Trophoblast cell (in vitro differentiated cells and primary cell): ENCODE measurements around the gene MYOC.

ENCODE experiments used
- DNase-seq, 2 donors: peaks; one replicate each; pipeline ENCODE4 v3.0.0-alpha.2; 2016
- H2AFZ ChIP-seq: 2 replicates; pipeline ENCODE4 v1.6.1; 2013; ENCODE audit warnings: low read length, moderate library complexity, mild to moderate bottlenecking; ENCODE audit not compliant: insufficient read depth, poor library complexity
- H2AK5ac ChIP-seq: 2 replicates; pipeline ENCODE4 v1.6.1; 2013; ENCODE audit warnings: mild to moderate bottlenecking, low read length
- H2BK120ac ChIP-seq: 2 replicates; pipeline ENCODE4 v1.6.1; 2013; ENCODE audit warnings: low read length, mild to moderate bottlenecking, moderate library complexity; ENCODE audit not compliant: insufficient read depth, poor library complexity
- H2BK12ac ChIP-seq: 2 replicates; pipeline ENCODE4 v1.6.1; 2013; ENCODE audit warnings: mild to moderate bottlenecking, low read length, moderate library complexity
- H2BK5ac ChIP-seq: 2 replicates; pipeline ENCODE4 v1.6.1; 2013; ENCODE audit warnings: low read length, low read depth, moderate library complexity, mild to moderate bottlenecking; ENCODE audit not compliant: poor library complexity
- H3K14ac ChIP-seq: 2 replicates; pipeline ENCODE4 v1.6.1; 2013; ENCODE audit warnings: mild to moderate bottlenecking, low read length
- H3K18ac ChIP-seq: 2 replicates; pipeline ENCODE4 v1.6.1; 2013; ENCODE audit warnings: mild to moderate bottlenecking, low read length
- H3K23ac ChIP-seq: 2 replicates; pipeline ENCODE4 v1.6.1; 2013; ENCODE audit warnings: low read length
- H3K27ac ChIP-seq: 2 replicates; pipeline ENCODE4 v1.5.1; 2013; ENCODE audit warnings: low read depth, mild to moderate bottlenecking, inconsistent platforms, low read length, moderate library complexity
- H3K27me3 ChIP-seq: 2 replicates; pipeline ENCODE4 v1.6.1; 2013; ENCODE audit warnings: inconsistent platforms, mild to moderate bottlenecking, low read length, moderate library complexity; ENCODE audit not compliant: insufficient read depth
- H3K36me3 ChIP-seq, 2 experiments: 1 replicate in 1 of 2; 2 replicates in 1 of 2; pipeline ENCODE4 v1.6.1; 2013; ENCODE audit warnings: low read length in 2 of 2, mild to moderate bottlenecking in 2 of 2, moderate library complexity in 1 of 2; ENCODE audit not compliant: insufficient read depth in 2 of 2, control insufficient read depth in 1 of 2
- H3K4ac ChIP-seq: 2 replicates; pipeline ENCODE4 v1.6.1; 2013; ENCODE audit warnings: low read depth, mild to moderate bottlenecking, low read length, moderate library complexity
- H3K4me1 ChIP-seq, 2 experiments: 1 replicate in 1 of 2; 2 replicates in 1 of 2; pipeline ENCODE4 v1.6.1; 2013; ENCODE audit warnings: low read length in 2 of 2, mild to moderate bottlenecking in 2 of 2, moderate library complexity in 1 of 2; ENCODE audit not compliant: insufficient read depth in 2 of 2, control insufficient read depth in 1 of 2
- H3K4me2 ChIP-seq: 2 replicates; pipeline ENCODE4 v1.6.1; 2013; ENCODE audit warnings: inconsistent platforms, mild to moderate bottlenecking, low read length, moderate library complexity
- H3K4me3 ChIP-seq: 2 replicates; pipeline ENCODE4 v1.5.1; 2013; ENCODE audit warnings: mild to moderate bottlenecking, low read depth, low read length, inconsistent platforms
- H3K79me1 ChIP-seq: one replicate; pipeline ENCODE4 v1.6.1; 2013; ENCODE audit warnings: low read length
- H3K79me2 ChIP-seq: 2 replicates; pipeline ENCODE4 v1.6.1; 2013; ENCODE audit warnings: low read length, mild to moderate bottlenecking; ENCODE audit not compliant: control insufficient read depth, insufficient read depth, poor library complexity
- H3K9ac ChIP-seq: 2 replicates; pipeline ENCODE4 v1.6.1; 2013; ENCODE audit warnings: mild to moderate bottlenecking, low read length
- H3K9me3 ChIP-seq: 2 replicates; pipeline ENCODE4 v1.6.1; 2013; ENCODE audit warnings: low read depth, mild to moderate bottlenecking, control low read depth, inconsistent platforms, low read length; ENCODE audit not compliant: insufficient read depth
- H4K12ac ChIP-seq: 2 replicates; pipeline ENCODE4 v1.6.1; 2013; ENCODE audit warnings: low read depth, mild to moderate bottlenecking, low read length, moderate library complexity
- H4K8ac ChIP-seq: 2 replicates; pipeline ENCODE4 v1.6.1; 2013; ENCODE audit warnings: low read depth, mild to moderate bottlenecking, low read length, moderate library complexity
- H4K91ac ChIP-seq: one replicate; pipeline ENCODE4 v1.6.1; 2013; ENCODE audit warnings: low read depth, mild to moderate bottlenecking, low read length, moderate library complexity
- WGBS: extraction: QIAGEN DNeasy Blood & Tissue Kit; methylation state at CpG from one replicate; pipeline ENCODE4 v1.1.7; 2013; ENCODE audit warnings: missing lambda C conversion rate; ENCODE audit not compliant: insufficient read length, insufficient coverage; ENCODE audit errors: extremely low coverage; 5-methylcytosine and 5-hydroxymethylcytosine counted together

The MYOC gene

DNA sequence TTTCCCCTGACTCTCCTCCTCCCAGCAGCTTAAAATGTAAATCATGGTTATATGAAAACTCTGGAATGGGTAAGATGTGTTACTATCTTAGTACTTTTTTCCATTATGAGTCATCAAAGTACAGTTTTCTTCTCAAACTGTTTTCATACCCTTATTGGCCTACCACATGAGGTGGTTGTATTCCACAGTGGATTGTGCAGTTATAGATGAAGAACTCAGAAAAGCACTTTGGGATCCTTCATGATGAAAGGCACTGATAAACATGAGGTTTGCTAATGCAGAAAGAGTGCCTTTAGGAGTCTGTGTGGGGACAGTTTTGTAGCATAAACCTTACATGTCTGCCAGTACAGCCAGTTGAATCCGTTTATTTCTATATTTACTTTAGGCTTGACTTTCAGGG lies 62.5 kb downstream of the MYOC start:
- H2BK5ac ChIP-seq, result no peak overlapping the region
- no peaks in the 10 kb centered on the region for H3K4me1 ChIP-seq
- no peak overlapping the region for H3K27ac ChIP-seq
- H3K9me3 ChIP-seq, result no peaks in the 10 kb centered on the region
- no peak overlapping the region for H2AFZ ChIP-seq
- no peak overlapping the region for H3K4ac ChIP-seq
- WGBS, result no CpG with 5 or more reads among the region's 1 CpG
- no peaks in the 10 kb centered on the region for H3K79me1 ChIP-seq
- H3K4me2 ChIP-seq, result no peak overlapping the region
- no peaks in the 10 kb centered on the region for H3K79me2 ChIP-seq
- no peak overlapping the region for H4K8ac ChIP-seq
- no peak overlapping the region for H3K9ac ChIP-seq
- H3K14ac ChIP-seq, result no peak overlapping the region
- H2BK12ac ChIP-seq, result no peak overlapping the region
- H2AK5ac ChIP-seq, result no peak overlapping the region
- H3K27me3 ChIP-seq, result no peaks in the 10 kb centered on the region
- peaks cover 27 to 40% of the 10 kb centered on the region in 2 experiments for H3K36me3 ChIP-seq
- H3K23ac ChIP-seq, result no peak overlapping the region
- no peak overlapping the region for H2BK120ac ChIP-seq
- no peak overlapping the region for H3K18ac ChIP-seq
- no peak for DNase-seq
- no peak overlapping the region for H4K12ac ChIP-seq
- H3K4me3 ChIP-seq, result no peak overlapping the region
- H4K91ac ChIP-seq, result no peak overlapping the region

DNA sequence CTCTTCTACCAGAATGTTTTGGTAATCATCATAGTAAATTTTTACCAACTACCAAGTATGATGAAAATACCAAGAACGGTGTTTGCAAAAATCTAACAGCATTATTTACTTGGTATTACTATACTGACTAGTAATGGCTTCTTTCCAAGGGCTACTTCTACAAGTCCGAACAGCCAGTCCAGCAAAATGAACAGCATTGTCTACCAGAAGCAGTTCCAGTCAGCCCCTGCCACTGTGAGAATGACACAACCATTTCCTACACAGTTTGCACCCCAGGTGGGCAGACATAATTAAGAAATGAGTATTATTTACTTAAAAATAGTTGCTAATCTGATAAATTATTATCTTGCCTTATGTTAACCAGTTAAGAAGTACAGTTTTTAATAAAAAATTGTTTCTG lies 64.3 kb downstream of the MYOC start:
- WGBS, result no CpG with 5 or more reads among the region's 2 CpGs
- Histone ChIP-seq H3K27me3 (no peaks in the 10 kb centered on the region), H3K4me2 (no peak overlapping the region), H4K12ac (no peak overlapping the region), H3K36me3 (peaks cover 23 to 45% of the 10 kb centered on the region in 2 experiments), H3K9ac (no peak overlapping the region), H3K27ac (no peak overlapping the region), H3K18ac (no peak overlapping the region), H2AFZ (no peak overlapping the region), H3K9me3 (no peaks in the 10 kb centered on the region), H2AK5ac (no peak overlapping the region), H3K79me1 (no peaks in the 10 kb centered on the region), H4K8ac (no peak overlapping the region), H2BK5ac (no peak overlapping the region), H3K4me3 (no peak overlapping the region), H3K4ac (no peak overlapping the region), H3K79me2 (no peaks in the 10 kb centered on the region), H3K4me1 (no peaks in the 10 kb centered on the region), H3K23ac (no peak overlapping the region), H2BK120ac (no peak overlapping the region), H4K91ac (no peak overlapping the region), H3K14ac (no peak overlapping the region), H2BK12ac (no peak overlapping the region)
- DNase-seq, result no peak

DNA sequence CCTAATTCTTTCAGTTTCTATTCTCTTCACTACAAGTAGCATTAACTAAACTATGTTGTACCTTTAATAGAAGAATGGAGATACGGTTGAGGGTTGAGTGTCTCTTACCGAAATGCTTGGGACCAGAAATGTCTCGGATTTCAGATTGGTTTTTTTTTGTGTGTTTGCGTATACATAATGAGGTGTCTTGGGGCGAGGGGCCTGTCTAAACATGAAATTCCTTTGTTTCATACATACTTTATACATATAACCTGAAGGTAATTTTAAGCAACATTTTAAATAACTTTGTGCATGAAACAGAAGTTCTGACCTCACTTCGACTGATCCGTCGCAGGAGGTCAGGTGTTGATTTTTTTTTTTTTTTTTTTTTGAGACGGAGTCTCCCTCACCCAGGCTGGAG lies 66.8 kb downstream of the MYOC start:
- Histone ChIP-seq H4K91ac (no peak overlapping the region), H3K4me3 (no peak overlapping the region), H3K23ac (no peak overlapping the region), H3K79me2 (no peaks in the 10 kb centered on the region), H3K4me2 (no peak overlapping the region), H4K8ac (no peak overlapping the region), H4K12ac (no peak overlapping the region), H3K4me1 (no peaks in the 10 kb centered on the region), H3K18ac (no peak overlapping the region), H2AK5ac (no peak overlapping the region), H3K9me3 (no peaks in the 10 kb centered on the region), H3K36me3 (peaks cover 21 to 36% of the 10 kb centered on the region in 2 experiments), H2AFZ (no peak overlapping the region), H3K79me1 (no peaks in the 10 kb centered on the region), H3K27me3 (no peaks in the 10 kb centered on the region), H3K27ac (no peak overlapping the region), H2BK12ac (no peak overlapping the region), H3K14ac (no peak overlapping the region), H3K9ac (no peak overlapping the region), H2BK120ac (no peak overlapping the region), H2BK5ac (no peak overlapping the region), H3K4ac (no peak overlapping the region)
- WGBS, result no CpG with 5 or more reads among the region's 9 CpGs
- DNase-seq, result no peak
